A673 (cell line): ENCODE measurements around the gene SLC1A7.

Experiments used
- EZH2 ChIP-seq: fragments of 200-600 bp; sonication (generic); IDR thresholded peaks from 2 replicates; pipeline ENCODE4 v1.6.1; 2017; ENCODE audit warnings: borderline replicate concordance, low read depth, mild to moderate bottlenecking, mixed read lengths, antibody characterized with exemption, low read length; ENCODE audit not compliant: poor library complexity, severe bottlenecking
- TF ChIP-seq, protein P1 (sequence below): fragments of 300-800, 200-600 bp; sonication (generic); conservative IDR thresholded peaks from 2 replicates; pipeline ENCODE4 v1.5.1; 2017; ENCODE audit warnings: low read depth, mild to moderate bottlenecking, antibody characterized with exemption, low read length, moderate library complexity, mixed read lengths

DNA sequence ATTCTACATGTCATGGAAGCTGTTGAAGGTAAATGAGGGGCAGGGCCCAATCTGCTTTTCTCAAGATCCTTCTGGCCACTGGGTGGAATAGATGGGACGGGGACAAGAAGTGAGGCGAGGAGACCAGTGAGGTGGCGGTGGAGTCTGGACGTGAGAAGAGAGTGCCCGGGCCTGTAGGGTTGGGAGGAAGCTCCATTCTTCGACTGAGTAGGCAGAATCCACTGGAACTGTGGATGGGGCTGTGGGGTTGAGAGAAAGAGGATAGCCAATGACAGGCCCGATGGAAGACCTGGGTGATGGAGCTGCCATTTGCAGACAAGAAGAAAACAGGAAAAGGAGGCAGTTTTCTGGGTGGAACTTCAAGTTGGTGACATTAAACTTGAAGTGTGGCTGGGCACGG is 10.3 kb downstream of the SLC1A7 start:
- TF ChIP-seq, protein P1, sequence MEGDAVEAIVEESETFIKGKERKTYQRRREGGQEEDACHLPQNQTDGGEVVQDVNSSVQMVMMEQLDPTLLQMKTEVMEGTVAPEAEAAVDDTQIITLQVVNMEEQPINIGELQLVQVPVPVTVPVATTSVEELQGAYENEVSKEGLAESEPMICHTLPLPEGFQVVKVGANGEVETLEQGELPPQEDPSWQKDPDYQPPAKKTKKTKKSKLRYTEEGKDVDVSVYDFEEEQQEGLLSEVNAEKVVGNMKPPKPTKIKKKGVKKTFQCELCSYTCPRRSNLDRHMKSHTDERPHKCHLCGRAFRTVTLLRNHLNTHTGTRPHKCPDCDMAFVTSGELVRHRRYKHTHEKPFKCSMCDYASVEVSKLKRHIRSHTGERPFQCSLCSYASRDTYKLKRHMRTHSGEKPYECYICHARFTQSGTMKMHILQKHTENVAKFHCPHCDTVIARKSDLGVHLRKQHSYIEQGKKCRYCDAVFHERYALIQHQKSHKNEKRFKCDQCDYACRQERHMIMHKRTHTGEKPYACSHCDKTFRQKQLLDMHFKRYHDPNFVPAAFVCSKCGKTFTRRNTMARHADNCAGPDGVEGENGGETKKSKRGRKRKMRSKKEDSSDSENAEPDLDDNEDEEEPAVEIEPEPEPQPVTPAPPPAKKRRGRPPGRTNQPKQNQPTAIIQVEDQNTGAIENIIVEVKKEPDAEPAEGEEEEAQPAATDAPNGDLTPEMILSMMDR = no peak
- TF ChIP-seq EZH2 = no peak
